HG02884 (cell line): ENCODE measurements around the gene RTN4.
A peak's percentile ranks its signal among the peaks of the same experiment; 100 is the strongest.

Experiments used
- ATAC-seq: cut with Tn5 transposase; IDR thresholded peaks from one replicate; pipeline ENCODE4 v1.9.1; 2021; ENCODE audit warnings: mild to moderate bottlenecking, moderate library complexity; ENCODE audit not compliant: unreplicated experiment

RTN4 gene

GRCh38 chr2:54955358-54956110 is 94.7 kb downstream of the RTN4 start:
- no peak for ATAC-seq

- no peak for ATAC-seq
These were observed 95.4 kb downstream of the RTN4 start for GRCh38 chr2:54954705-54955357.

GRCh38 chr2:54954158-54954557 is 96.1 kb downstream of the RTN4 start:
- ATAC-seq, result no peak

- ATAC-seq, result no peak
These were observed 97.2 kb downstream of the RTN4 start for GRCh38 chr2:54952978-54953456.

- ATAC-seq, result no peak
These were observed 97.8 kb downstream of the RTN4 start for GRCh38 chr2:54952425-54952824.

GRCh38 chr2:54950811-54951210 is 99.4 kb downstream of the RTN4 start:
- no peak for ATAC-seq

GRCh38 chr2:54949431-54949830 is 100.8 kb downstream of the RTN4 start:
- ATAC-seq, result no peak

- no peak for ATAC-seq
These were observed 102.1 kb downstream of the RTN4 start for GRCh38 chr2:54948120-54948519.

GRCh38 chr2:54947646-54948045 is 102.6 kb downstream of the RTN4 start:
- ATAC-seq, result no peak

- no peak for ATAC-seq
These were observed 103.1 kb downstream of the RTN4 start for GRCh38 chr2:54947136-54947535.

GRCh38 chr2:54946220-54946805 is 103.9 kb downstream of the RTN4 start:
- ATAC-seq, result no peak

GRCh38 chr2:54945391-54946219 is 104.6 kb downstream of the RTN4 start:
- peak; percentile 67 for ATAC-seq

GRCh38 chr2:54944724-54945326 is 105.4 kb downstream of the RTN4 start:
- no peak for ATAC-seq

GRCh38 chr2:54942373-54942772 is 107.9 kb downstream of the RTN4 start:
- no peak for ATAC-seq

- ATAC-seq, result no peak
These were observed 108.8 kb downstream of the RTN4 start for GRCh38 chr2:54941248-54941984.

- ATAC-seq, result no peak
These were observed 109.5 kb downstream of the RTN4 start for GRCh38 chr2:54940723-54941122.

- no peak for ATAC-seq
These were observed 110.7 kb downstream of the RTN4 start for GRCh38 chr2:54939446-54940118.

GRCh38 chr2:54936766-54937165 is 113.5 kb downstream of the RTN4 start:
- no peak for ATAC-seq

GRCh38 chr2:54935389-54935788 is 114.9 kb downstream of the RTN4 start:
- no peak for ATAC-seq
